ENCODE results near the gene ATP6AP2. TPM values are rescaled to one million over a fixed set of nuclear protein-coding genes. Genes with fewer than 3 reads are reported as not detected.

Gene ATP6AP2
- total and polyA plus RNA-seq, 2 of the 13 experiments (the other 11 are each of a cell fraction or from before 2014, with no cell fraction given), result 55.6 to 108 TPM

- H3K4me3 ChIP-seq (replicated peaks in 1 of 3; ENCODE audit: insufficient read depth in 1 of 3, low read depth in 2 of 3, low read length in 3 of 3), result no peak overlapping the region
- H3K4me1 ChIP-seq (ENCODE audit: insufficient read depth, low read length), result peaks cover 46% of the 10 kb centered on the region
- ATAC-seq (no peak), DNase-seq (ENCODE audit: low spot score) (no peak), FAIRE-seq (no peak)
- no peaks in the 10 kb centered on the region for H3K36me3 ChIP-seq (replicated peaks in 1 of 2; ENCODE audit: control insufficient read depth in 1 of 2, insufficient read depth in 2 of 2, low read length in 2 of 2)
- no peak overlapping the region for H2AFZ ChIP-seq (ENCODE audit: low read length)
- H3K9ac ChIP-seq (ENCODE audit: insufficient read depth, low read depth, low read length), result no peak overlapping the region
- no TSS peak for BruUV-seq (replicated peaks)
- CTCF ChIA-PET (ENCODE audit: low intra/inter-chr PET ratio, low total read pairs), result no interaction called here
- WGBS (ENCODE audit: low lambda C conversion rate), result 78% methylated on average over 3 of the region's 3 CpGs
- intact Hi-C loops (cut with micrococcal nuclease; ENCODE audit: unreplicated experiment) (no loop called here), in situ Hi-C loops (cut with HindIII; ENCODE audit: extremely low pct_ligation_motif_present, low pct_unique_long_range_greater_than_20kb) (no loop called here)
- H3K4me2 ChIP-seq (ENCODE audit: low read depth, low read length), result no peak overlapping the region
- H4K20me1 ChIP-seq (ENCODE audit: insufficient read depth, low read length), result no peaks in the 10 kb centered on the region
- H3K27me3 ChIP-seq (ENCODE audit: control insufficient read depth in 1 of 2, insufficient read depth in 2 of 2, low read length in 2 of 2), result no peaks in the 10 kb centered on the region; a peak in 1 of 5 replicates
- peaks cover 21% of the 10 kb centered on the region for H3K79me2 ChIP-seq (ENCODE audit: insufficient read depth, low read length)
- H3K9me3 ChIP-seq (ENCODE audit: low read length), result no peaks in the 10 kb centered on the region
- H3K27ac ChIP-seq (ENCODE audit: extremely low read length, insufficient read depth, low read length), result no peak overlapping the region
- POLR2A ChIA-PET, result no interaction called here
- no peak for TF ChIP-seq ZNF7 (CRISPR knock-in tag; IDR thresholded peaks at IDR 0.05)
- no peak for TF ChIP-seq ZMAT5 (CRISPR knock-in tag; IDR thresholded peaks at IDR 0.05; ENCODE audit: borderline replicate concordance, low read depth)
- TF ChIP-seq SPEN (CRISPR knock-in tag; IDR thresholded peaks at IDR 0.05; ENCODE audit: low read depth), result no peak
- no peak for TF ChIP-seq SALL2 (CRISPR knock-in tag; IDR thresholded peaks at IDR 0.05)
- no peak for TF ChIP-seq TCF12 (IDR thresholded peaks at IDR 0.05)
- no peak for TF ChIP-seq TCF12 (CRISPR knock-in tag; IDR thresholded peaks at IDR 0.05)
- no peak for TF ChIP-seq GPBP1L1 (CRISPR knock-in tag; IDR thresholded peaks at IDR 0.05)
- no peak for TF ChIP-seq RFXAP (CRISPR knock-in tag; IDR thresholded peaks at IDR 0.05; ENCODE audit: borderline replicate concordance)
- no peak for TF ChIP-seq ZNF446 (CRISPR knock-in tag; IDR thresholded peaks at IDR 0.05)
- TF ChIP-seq XRCC5 (optimal IDR thresholded peaks at IDR 0.05; ENCODE audit: low read length), result no peak
- TF ChIP-seq GABPB1 (CRISPR knock-in tag; IDR thresholded peaks at IDR 0.05), result no peak
- TF ChIP-seq ZMAT3 (CRISPR knock-in tag; conservative IDR thresholded peaks at IDR 0.05), result no peak
- no peak for TF ChIP-seq PRDM15 (CRISPR knock-in tag; IDR thresholded peaks at IDR 0.05)
- TF ChIP-seq ONECUT2 (CRISPR knock-in tag; IDR thresholded peaks at IDR 0.05), result no peak
- TF ChIP-seq SP5 (CRISPR knock-in tag; IDR thresholded peaks at IDR 0.05; ENCODE audit: borderline replicate concordance, low read depth), result no peak
- TF ChIP-seq ETV5 (CRISPR knock-in tag; IDR thresholded peaks at IDR 0.05; ENCODE audit: borderline replicate concordance), result no peak
These were observed 1.6 kb upstream of the ATP6AP2 start for GRCh38 chrX:40579141-40579540.
